PFSK-1 (cell line): ENCODE results near the gene DENR.

Experiments used
- FOXP2 ChIP-seq: optimal IDR thresholded peaks from 2 replicates; pipeline ENCODE3; 2011; ENCODE audit warnings: borderline replicate concordance, control low read depth, inconsistent platforms; ENCODE audit not compliant: insufficient read depth; ENCODE audit errors: extremely low read length, extremely low read depth
- POLR2AphosphoS5 ChIP-seq: IDR thresholded peaks from 2 replicates; pipeline ENCODE4 v1.6.1; 2012; ENCODE audit warnings: low read depth, mild to moderate bottlenecking, control low read depth, low read length, moderate library complexity

GRCh38 chr12:122747224-122748135 lies 5.1 kb upstream of the DENR start:
- TF ChIP-seq FOXP2 (no peak), POLR2AphosphoS5 (no peak)
